Ishikawa (cell line): ENCODE data around the gene ADAM15.

ENCODE experiments used
- CEBPB ChIP-seq: IDR thresholded peaks from 2 replicates; pipeline ENCODE4 v1.6.1; 2012
- CREB1 ChIP-seq: IDR thresholded peaks from 2 replicates; pipeline ENCODE4 v1.6.1; 2012; ENCODE audit warnings: low read depth
- EGR1 ChIP-seq: IDR thresholded peaks from 2 replicates; pipeline ENCODE4 v1.6.1; 2012
- EP300 ChIP-seq: IDR thresholded peaks from 2 replicates; pipeline ENCODE4 v1.6.1; 2012; ENCODE audit warnings: borderline replicate concordance
- FOXM1 ChIP-seq: IDR thresholded peaks from 2 replicates; pipeline ENCODE4 v1.6.1; 2012; ENCODE audit warnings: low read depth, borderline replicate concordance
- MAX ChIP-seq: IDR thresholded peaks from 2 replicates; pipeline ENCODE4 v1.6.1; 2012
- NFIC ChIP-seq: IDR thresholded peaks from 2 replicates; pipeline ENCODE4 v1.6.1; 2012
- RAD21 ChIP-seq: IDR thresholded peaks from 2 replicates; pipeline ENCODE4 v1.6.1; 2012; ENCODE audit warnings: low read depth
- REST ChIP-seq: IDR thresholded peaks from 2 replicates; pipeline ENCODE4 v1.6.1; 2012; ENCODE audit warnings: low read depth, mild to moderate bottlenecking
- TAF1 ChIP-seq: IDR thresholded peaks from 2 replicates; pipeline ENCODE4 v1.6.1; 2012; ENCODE audit warnings: low read depth, mild to moderate bottlenecking
- TCF12 ChIP-seq: IDR thresholded peaks from 2 replicates; pipeline ENCODE4 v1.6.1; 2012; ENCODE audit warnings: low read depth
- TEAD4 ChIP-seq: IDR thresholded peaks from 2 replicates; pipeline ENCODE4 v1.6.1; 2012
- USF1 ChIP-seq: IDR thresholded peaks from 2 replicates; pipeline ENCODE4 v1.6.1; 2012
- YY1 ChIP-seq: IDR thresholded peaks from 2 replicates; pipeline ENCODE4 v1.6.1; 2012; ENCODE audit warnings: low read depth
- ZBTB7A ChIP-seq: IDR thresholded peaks from 2 replicates; pipeline ENCODE4 v1.6.1; 2012; ENCODE audit warnings: low read depth

Gene ADAM15

GRCh38 chr1:155051777-155052398 lies 772 bp downstream of the ADAM15 start:
- TF ChIP-seq FOXM1 (no peak), TAF1 (no peak; the same call in 1 of the 2 replicates), TEAD4 (no peak), CREB1 (no peak), CEBPB (no peak), MAX (no peak), ZBTB7A (no peak), EGR1 (no peak), TCF12 (no peak), NFIC (no peak), USF1 (no peak), REST (no peak), EP300 (no peak), RAD21 (no peak), YY1 (no peak)

GRCh38 chr1:155052439-155053395 lies 1.6 kb downstream of the ADAM15 start:
- peak; percentile 6; the same call in 1 of the 2 replicates for TF ChIP-seq RAD21
- TF ChIP-seq REST, result no peak

- TF ChIP-seq CEBPB (no peak), USF1 (no peak), EP300 (no peak), EGR1 (no peak), TEAD4 (no peak), FOXM1 (no peak), TAF1 (no peak), MAX (no peak), TCF12 (no peak), REST (no peak), RAD21 (no peak), YY1 (no peak), ZBTB7A (no peak), CREB1 (no peak), NFIC (no peak)
Observed at GRCh38 chr1:155053531-155054105, 2.5 kb downstream of the ADAM15 start.

- TF ChIP-seq REST, result no peak
Observed at GRCh38 chr1:155057104-155057503, 6.0 kb downstream of the ADAM15 start.
